HCT116 (cell line): ENCODE results near the gene SLC7A10. TPM values are rescaled to one million over a fixed set of nuclear protein-coding genes. Genes with fewer than 3 reads are reported as not detected.
"Not testable (repeated sequence)": the region's sequence is repeated elsewhere in the genome, so short reads cannot be mapped to it uniquely, and the experiment has no call there.

Experiments
- ATAC-seq: fragments of 200-7000 bp; cut with Tn5 transposase; 2 replicates; pipeline ENCODE4 v1.9.1; 2020; ENCODE audit warnings: mild to moderate bottlenecking, moderate library complexity
- BruUV-seq: library from RNA; stranded (reverse); fragments of 400-500 nt; replicated peaks from 2 replicates; lab custom pipeline; 2021; lab: Mats Ljungman, UMichigan
- CTCF ChIA-PET: fragments of 300-600 bp; sonication (Branson Sonifier 250); formaldehyde crosslinking; loops from one replicate; lab custom pipeline; 2021; ENCODE audit warnings: antibody characterized with exemption; lab: Charles Lee
- POLR2A ChIA-PET: fragments of 300-600, 350-600 bp; sonication (Branson Sonifier 250); formaldehyde crosslinking; loops from one replicate; lab custom pipeline; 2021; ENCODE audit warnings: antibody characterized with exemption; lab: Charles Lee
- RAD21 ChIA-PET, 2 experiments: fragments of 300-600 bp; sonication (Branson Sonifier 250); formaldehyde crosslinking; loops; one replicate each; lab custom pipeline; 2023; ENCODE audit warnings: low total read pairs in 2 of 2; ENCODE audit not compliant: uncharacterized antibody in 2 of 2, unreplicated experiment in 2 of 2, low non-redundant PET in 1 of 2; lab: Charles Lee
- DNase-seq: peaks from one replicate; pipeline ENCODE4 v3.0.0-alpha.2; 2010; ENCODE audit warnings: low read depth, low spot score
- H2AFZ ChIP-seq: fragments of 200-600 bp; shearing (Covaris generic), sonication (generic); 2 replicates; pipeline ENCODE4 v1.6.1; 2017; ENCODE audit warnings: low read depth, mixed run types, mixed read lengths, antibody characterized with exemption, low read length; ENCODE audit not compliant: poor library complexity, severe bottlenecking
- H3K27ac ChIP-seq: 2 replicates; pipeline ENCODE4 v1.5.1; 2012; ENCODE audit warnings: low read depth, low read length
- H3K27me3 ChIP-seq: fragments of 200-600 bp; sonication (generic); 2 replicates; pipeline ENCODE4 v1.6.1; 2016; ENCODE audit warnings: mixed run types, low read length, mixed read lengths; ENCODE audit not compliant: insufficient read depth
- H3K36me3 ChIP-seq, 2 experiments: fragments of 200-500 bp in 1 of 2; fragments of 200-600 bp in 1 of 2; sonication (Bioruptor generic) in 1 of 2; sonication (generic) in 1 of 2; 2 replicates each; pipeline versions ENCODE4 v1.5.1 to v1.6.1; 2014 to 2016; ENCODE audit warnings: low read length in 2 of 2, inconsistent platforms in 1 of 2, mixed read lengths in 1 of 2, mixed run types in 1 of 2; ENCODE audit not compliant: insufficient read depth in 2 of 2, control insufficient read depth in 1 of 2
- H3K4me1 ChIP-seq, 2 experiments: fragments of 200-600 bp in 1 of 2; sonication (generic) in 1 of 2; 2 replicates each; pipeline versions ENCODE4 v1.5.1 to v1.6.1; 2012 to 2017; ENCODE audit warnings: low read length in 2 of 2, inconsistent platforms in 1 of 2, mild to moderate bottlenecking in 1 of 2, mixed read lengths in 1 of 2, mixed run types in 1 of 2, moderate library complexity in 1 of 2; ENCODE audit not compliant: insufficient read depth in 2 of 2, control insufficient read depth in 1 of 2
- H3K4me2 ChIP-seq: fragments of 200-600 bp; sonication (generic); 2 replicates; pipeline ENCODE4 v1.6.1; 2017; ENCODE audit warnings: mixed run types, low read length, mixed read lengths
- H3K4me3 ChIP-seq, 2 experiments: fragments of 200-600 bp in 1 of 2; sonication (generic) in 1 of 2; replicated peaks in 1 of 2; 2 replicates each; pipeline ENCODE4 v1.5.1; 2011 to 2016; ENCODE audit warnings: low read length in 2 of 2, control low read depth in 1 of 2, low read depth in 1 of 2, mild to moderate bottlenecking in 1 of 2, mixed read lengths in 1 of 2, mixed run types in 1 of 2
- H3K79me2 ChIP-seq: fragments of 200-600 bp; sonication (generic); 2 replicates; pipeline ENCODE4 v1.6.1; 2017; ENCODE audit warnings: mild to moderate bottlenecking, mixed run types, low read length, moderate library complexity, mixed read lengths; ENCODE audit not compliant: insufficient read depth
- H3K9ac ChIP-seq: fragments of 200-600 bp; sonication (generic); 2 replicates; pipeline ENCODE4 v1.6.1; 2016; ENCODE audit warnings: low read length, mixed read lengths
- H3K9me2 ChIP-seq: fragments of 200-600 bp; sonication (generic), shearing (Covaris generic); 2 replicates; pipeline ENCODE4 v1.6.1; 2017; ENCODE audit warnings: mixed run types, mild to moderate bottlenecking, moderate library complexity; ENCODE audit not compliant: insufficient read depth
- H3K9me3 ChIP-seq, 2 experiments: fragments of 200-500 bp in 1 of 2; fragments of 200-600 bp in 1 of 2; sonication (Bioruptor generic) in 1 of 2; sonication (generic) in 1 of 2; 2 replicates each; pipeline ENCODE4 v1.6.1; 2014 to 2017; ENCODE audit warnings: low read length in 2 of 2, mixed read lengths in 2 of 2, inconsistent platforms in 1 of 2, low read depth in 1 of 2, mild to moderate bottlenecking in 1 of 2, mixed run types in 1 of 2, moderate library complexity in 1 of 2; ENCODE audit not compliant: control insufficient read depth in 1 of 2, insufficient read depth in 1 of 2
- H4K20me1 ChIP-seq: fragments of 200-600 bp; sonication (generic), shearing (Covaris generic); 2 replicates; pipeline ENCODE4 v1.6.1; 2017; ENCODE audit warnings: mixed run types, mild to moderate bottlenecking, moderate library complexity; ENCODE audit not compliant: insufficient read depth
- CBX3 ChIP-seq: IDR thresholded peaks from 2 replicates; pipeline ENCODE4 v1.6.1; 2012; ENCODE audit warnings: low read depth
- EGR1 ChIP-seq: IDR thresholded peaks from 2 replicates; pipeline ENCODE4 v1.6.1; 2012; ENCODE audit warnings: low read depth
- ELF1 ChIP-seq: IDR thresholded peaks from 2 replicates; pipeline ENCODE4 v1.6.1; 2012; ENCODE audit warnings: low read depth, borderline replicate concordance
- EZH2 ChIP-seq: fragments of 200-600 bp; sonication (generic); IDR thresholded peaks from 2 replicates; pipeline ENCODE4 v1.6.1; 2017; ENCODE audit warnings: antibody characterized with exemption, mixed run types
- EZH2phosphoT487 ChIP-seq: fragments of 200-600 bp; IDR thresholded peaks from 2 replicates; pipeline ENCODE4 v1.6.1; 2018; ENCODE audit warnings: antibody characterized with exemption, borderline replicate concordance
- JUND ChIP-seq: IDR thresholded peaks from 2 replicates; pipeline ENCODE4 v1.6.1; 2012
- MAX ChIP-seq: IDR thresholded peaks from 2 replicates; pipeline ENCODE4 v1.6.1; 2012
- POLR2A ChIP-seq: IDR thresholded peaks from 2 replicates; pipeline ENCODE4 v1.7.0; 2011; ENCODE audit warnings: borderline replicate concordance; ENCODE audit not compliant: insufficient read depth, insufficient read length; ENCODE audit errors: extremely low read depth
- POLR2AphosphoS5 ChIP-seq: IDR thresholded peaks from 2 replicates; pipeline ENCODE4 v1.6.1; 2011; ENCODE audit warnings: mild to moderate bottlenecking, low read depth, low read length, moderate library complexity
- RAD21 ChIP-seq: IDR thresholded peaks from 2 replicates; pipeline ENCODE4 v1.6.1; 2012; ENCODE audit warnings: low read depth, mild to moderate bottlenecking
- REST ChIP-seq: IDR thresholded peaks from 2 replicates; pipeline ENCODE4 v1.6.1; 2012; ENCODE audit warnings: low read depth
- SIN3A ChIP-seq: IDR thresholded peaks from 2 replicates; pipeline ENCODE4 v1.6.1; 2012; ENCODE audit warnings: low read depth
- SP1 ChIP-seq: IDR thresholded peaks from 2 replicates; pipeline ENCODE4 v1.6.1; 2012; ENCODE audit warnings: low read depth
- SRF ChIP-seq: IDR thresholded peaks from 2 replicates; pipeline ENCODE4 v1.6.1; 2012; ENCODE audit warnings: low read depth
- ZFX ChIP-seq: fragments of 450-650 bp; IDR thresholded peaks from 2 replicates; pipeline ENCODE4 v1.6.1; 2017
- ZNF274 ChIP-seq: fragments of 200-500 bp; sonication (Bioruptor generic); IDR thresholded peaks from 2 replicates; pipeline ENCODE4 v1.6.1; 2014; ENCODE audit warnings: mild to moderate bottlenecking, low read depth, low read length, inconsistent platforms
- intact Hi-C: fragments of 100-400 bp; cut with micrococcal nuclease; formaldehyde crosslinking; loops from 2 replicates; pipeline ENCODE4 v1.10.0; 2022
- total RNA-seq: library from RNA; stranded (reverse); gene quantifications from one replicate; pipeline ENCODE4 v1.2.1, GENCODE V29; 2021; ENCODE audit not compliant: unreplicated experiment
- TF ChIP-seq, protein P1 (sequence below), 3 experiments: fragments of 200-600 bp in 1 of 3; sonication (generic) in 1 of 3; IDR thresholded peaks in 2 of 3; conservative IDR thresholded peaks in 1 of 3; 2 replicates each; pipeline ENCODE4 v1.5.1; 2012 to 2017; ENCODE audit warnings: low read depth in 2 of 3, low read length in 2 of 3, antibody characterized with exemption in 1 of 3, borderline replicate concordance in 1 of 3, control low read depth in 1 of 3, mild to moderate bottlenecking in 1 of 3, mixed read lengths in 1 of 3, mixed run types in 1 of 3, moderate library complexity in 1 of 3; ENCODE audit not compliant: insufficient read depth in 1 of 3
- TF ChIP-seq, protein P2 (sequence below): IDR thresholded peaks from 2 replicates; pipeline ENCODE4 v1.6.1; 2012

SLC7A10 gene
- total RNA-seq, 1 experiment from 2014 or later = 0.25 TPM

DNA sequence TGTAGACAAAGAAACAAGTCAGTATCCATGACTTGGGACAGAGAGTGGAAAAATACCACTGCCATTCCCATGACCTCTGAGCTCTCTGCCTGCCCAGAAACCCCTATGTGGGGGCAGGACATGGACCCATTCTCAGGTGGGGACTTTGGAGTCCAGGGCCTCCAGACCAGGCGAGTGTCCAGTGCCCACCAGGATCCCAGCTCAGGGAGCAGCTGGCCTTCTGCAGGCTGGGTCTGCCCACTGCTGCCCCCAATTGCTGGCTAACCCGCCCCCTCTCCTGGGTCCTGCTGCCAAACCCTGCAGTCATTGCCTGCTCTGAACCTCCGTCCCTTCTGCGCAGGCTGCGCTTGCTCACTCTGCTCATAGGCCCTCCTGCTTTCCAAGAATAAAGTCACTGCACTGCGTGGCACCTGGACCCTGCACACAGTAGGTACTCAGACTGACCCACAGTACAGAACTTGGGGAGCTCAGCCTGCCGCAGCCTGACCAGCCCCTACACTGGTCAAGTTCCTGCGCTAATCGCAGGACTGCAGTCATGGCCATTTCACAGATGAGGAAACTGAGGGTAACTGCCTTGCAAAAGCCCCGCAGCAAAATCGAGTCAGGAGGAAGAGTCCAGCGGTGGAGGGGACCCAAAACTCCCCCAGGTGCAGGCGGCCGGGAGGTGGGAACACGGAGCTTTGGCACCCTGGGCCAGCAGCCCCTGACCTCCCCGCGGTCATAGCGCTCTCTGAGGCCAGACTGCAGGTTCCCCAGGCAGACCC lies 774 bp downstream of the SLC7A10 start:
- Histone ChIP-seq H3K4me2 (no peak overlapping the region), H3K4me1 (peaks cover 0 to 12% of the 10 kb centered on the region in 2 experiments; a peak in 2 of 4 replicates), H3K9me3 (no peaks in the 10 kb centered on the region; a peak in 1 of 4 replicates), H3K36me3 (no peaks in the 10 kb centered on the region), H3K4me3 (no peak overlapping the region), H3K27me3 (no peaks in the 10 kb centered on the region), H3K79me2 (no peaks in the 10 kb centered on the region), H3K9ac (no peak overlapping the region), H3K27ac (no peak overlapping the region), H4K20me1 (no peaks in the 10 kb centered on the region), H2AFZ (no peak overlapping the region), H3K9me2 (no peaks in the 10 kb centered on the region)
- ATAC-seq = no peak
- RAD21 ChIA-PET = no interaction called here
- intact Hi-C loops = no loop called here
- CTCF ChIA-PET = interaction anchor here (1.4 to 2.0 kb wide), 2 partner anchors 10 kb away, joined by 6 to 12 read pairs; no protein-coding TSS in a partner anchor
- no peak for DNase-seq
- TF ChIP-seq JUND = no peak
- no peak for TF ChIP-seq ZFX
- no peak for TF ChIP-seq POLR2A
- TF ChIP-seq MAX = no peak
- no peak for TF ChIP-seq EGR1
- TF ChIP-seq, protein P1, sequence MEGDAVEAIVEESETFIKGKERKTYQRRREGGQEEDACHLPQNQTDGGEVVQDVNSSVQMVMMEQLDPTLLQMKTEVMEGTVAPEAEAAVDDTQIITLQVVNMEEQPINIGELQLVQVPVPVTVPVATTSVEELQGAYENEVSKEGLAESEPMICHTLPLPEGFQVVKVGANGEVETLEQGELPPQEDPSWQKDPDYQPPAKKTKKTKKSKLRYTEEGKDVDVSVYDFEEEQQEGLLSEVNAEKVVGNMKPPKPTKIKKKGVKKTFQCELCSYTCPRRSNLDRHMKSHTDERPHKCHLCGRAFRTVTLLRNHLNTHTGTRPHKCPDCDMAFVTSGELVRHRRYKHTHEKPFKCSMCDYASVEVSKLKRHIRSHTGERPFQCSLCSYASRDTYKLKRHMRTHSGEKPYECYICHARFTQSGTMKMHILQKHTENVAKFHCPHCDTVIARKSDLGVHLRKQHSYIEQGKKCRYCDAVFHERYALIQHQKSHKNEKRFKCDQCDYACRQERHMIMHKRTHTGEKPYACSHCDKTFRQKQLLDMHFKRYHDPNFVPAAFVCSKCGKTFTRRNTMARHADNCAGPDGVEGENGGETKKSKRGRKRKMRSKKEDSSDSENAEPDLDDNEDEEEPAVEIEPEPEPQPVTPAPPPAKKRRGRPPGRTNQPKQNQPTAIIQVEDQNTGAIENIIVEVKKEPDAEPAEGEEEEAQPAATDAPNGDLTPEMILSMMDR (IDR thresholded peaks at IDR 0.05 in 2 of 3, conservative IDR thresholded peaks at IDR 0.05 in 1 of 3; ENCODE audit: borderline replicate concordance in 1 of 3, insufficient read depth in 1 of 3, low read depth in 2 of 3, low read length in 2 of 3) = no peak
- no peak for TF ChIP-seq EZH2
- TF ChIP-seq, protein P2, sequence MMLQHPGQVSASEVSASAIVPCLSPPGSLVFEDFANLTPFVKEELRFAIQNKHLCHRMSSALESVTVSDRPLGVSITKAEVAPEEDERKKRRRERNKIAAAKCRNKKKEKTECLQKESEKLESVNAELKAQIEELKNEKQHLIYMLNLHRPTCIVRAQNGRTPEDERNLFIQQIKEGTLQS = no peak
- TF ChIP-seq ELF1 = no peak
- TF ChIP-seq RAD21 = no peak
- TF ChIP-seq ZNF274 = no peak
- TF ChIP-seq EZH2phosphoT487 = no peak
- TF ChIP-seq CBX3 = no peak
- TF ChIP-seq POLR2AphosphoS5 = no peak
- no peak for TF ChIP-seq SP1
- no peak for TF ChIP-seq SIN3A
- no peak for TF ChIP-seq SRF
- no peak for TF ChIP-seq REST
- POLR2A ChIA-PET = no interaction called here
- no TSS peak for BruUV-seq

- DNase-seq, H3K27me3 ChIP-seq, POLR2A ChIA-PET, H3K79me2 ChIP-seq, intact Hi-C loops, H3K9ac ChIP-seq, ATAC-seq, H3K9me3 ChIP-seq, RAD21 ChIA-PET, H3K4me3 ChIP-seq, H2AFZ ChIP-seq, H3K4me2 ChIP-seq, H4K20me1 ChIP-seq, H3K36me3 ChIP-seq, CTCF ChIA-PET, H3K9me2 ChIP-seq, H3K4me1 ChIP-seq, H3K27ac ChIP-seq, BruUV-seq: not testable (repeated sequence)
Observed at GRCh38 chr19:33222255-33222654, 3.4 kb downstream of the SLC7A10 start.
